Erythroblast (primary cell): Measurements from ENCODE around the gene HEBP2.

Source experiments
- GATA1 ChIP-seq: IDR thresholded peaks from 2 replicates; pipeline ENCODE4 v1.6.1; 2011; ENCODE audit warnings: low read depth, mild to moderate bottlenecking, control low read depth, low read length, moderate library complexity
- POLR2A ChIP-seq: IDR thresholded peaks from 2 replicates; pipeline ENCODE4 v1.6.1; 2011; ENCODE audit warnings: mild to moderate bottlenecking, low read length

DNA sequence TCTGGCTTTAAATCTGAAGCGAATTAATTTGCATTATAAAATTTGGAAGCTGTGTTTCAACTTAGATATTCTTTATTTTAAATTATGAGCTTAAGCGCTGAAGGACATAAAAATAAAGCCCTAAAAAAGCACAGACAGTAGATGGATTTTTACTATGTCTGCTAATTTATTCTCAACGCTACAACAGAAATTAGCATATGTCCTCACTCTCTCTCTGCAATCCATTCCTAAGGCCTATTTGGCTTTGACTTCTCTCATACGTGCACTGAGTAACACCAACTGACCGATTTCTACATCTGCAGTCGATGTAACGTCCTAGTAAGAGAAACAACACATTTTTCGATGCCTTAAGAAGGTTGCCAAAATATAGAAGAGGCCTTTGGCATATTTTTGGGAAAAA, 23.7 kb downstream of the HEBP2 start:
- TF ChIP-seq POLR2A (no peak), GATA1 (no peak)
